ENCODE data around the gene CNPY1.

CNPY1 gene

DNA sequence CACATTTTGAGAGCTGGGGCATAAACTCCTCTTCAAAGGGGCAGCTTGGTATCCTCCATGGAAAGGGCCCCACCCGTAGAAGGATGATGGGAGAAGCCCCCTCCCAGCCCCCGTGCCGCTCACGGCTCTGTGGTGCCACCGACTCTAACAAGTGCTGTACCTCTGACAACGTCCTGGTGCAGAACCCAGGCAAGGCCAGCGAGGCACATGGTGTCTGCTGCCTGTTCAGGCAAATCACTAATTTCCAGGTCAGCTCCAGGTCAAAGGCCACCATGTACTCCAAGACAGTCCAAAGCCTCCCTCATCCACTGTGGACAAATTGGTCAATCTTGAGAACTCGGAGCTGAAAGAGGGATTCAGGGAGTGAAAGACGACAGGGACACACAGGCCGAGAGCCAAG lies 11.4 kb upstream of the CNPY1 start:
- TF ChIP-seq GATA3 (IDR thresholded peaks at IDR 0.05; ENCODE audit: low read depth, low read length) (no peak), GATA2 (IDR thresholded peaks at IDR 0.05; ENCODE audit: low read depth, low read length) (no peak)

DNA sequence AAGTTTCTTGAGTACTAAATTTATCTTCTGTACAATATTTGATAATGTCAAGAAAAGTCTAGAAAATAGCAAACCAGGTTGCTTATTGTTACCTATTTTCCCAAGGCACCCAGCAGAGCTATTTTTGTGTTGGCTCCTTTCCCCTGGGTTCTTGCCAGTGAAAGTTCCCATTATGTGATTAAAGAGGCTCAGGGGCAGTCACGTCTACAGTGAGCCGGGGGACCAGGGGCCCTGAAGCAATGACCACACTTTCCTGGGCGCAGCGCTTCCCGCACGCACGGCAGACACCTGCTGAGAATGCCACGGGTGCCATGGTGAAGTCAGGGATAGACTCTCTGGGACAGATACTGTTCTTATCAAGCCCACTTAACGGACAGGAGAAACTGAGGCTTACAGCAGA lies 10.4 kb upstream of the CNPY1 start:
- TF ChIP-seq GATA3 (IDR thresholded peaks at IDR 0.05; ENCODE audit: low read depth, low read length) (no peak), GATA2 (IDR thresholded peaks at IDR 0.05; ENCODE audit: low read depth, low read length) (no peak)

DNA sequence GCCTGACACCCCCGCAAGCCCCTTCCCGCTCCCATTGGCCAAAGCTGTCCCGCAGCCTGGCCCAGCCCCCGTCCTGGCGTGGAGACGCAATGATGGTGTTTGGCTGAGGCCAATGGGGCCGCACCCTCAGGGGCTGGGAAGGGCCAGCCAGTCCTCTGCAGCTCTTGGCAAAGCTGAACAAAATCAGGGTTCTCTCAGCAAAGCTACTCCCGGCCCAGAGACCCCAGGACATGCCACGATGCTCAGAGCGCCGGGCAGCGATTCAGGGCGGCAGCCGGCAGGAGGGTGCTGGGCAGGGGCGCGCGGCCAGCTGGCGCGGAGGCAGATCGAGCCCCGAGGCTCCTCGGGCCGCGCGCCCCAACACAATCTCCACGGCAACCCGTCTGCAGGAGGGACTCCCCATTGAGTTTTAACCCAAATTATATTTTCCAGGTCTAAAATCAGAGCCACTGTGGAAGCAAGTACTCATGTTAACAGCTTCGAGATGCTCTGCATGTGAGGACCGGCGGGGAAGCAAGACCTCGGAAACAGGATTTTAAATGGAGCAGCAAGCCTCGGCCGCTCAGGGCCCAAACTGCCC lies 8.8 kb upstream of the CNPY1 start:
- no peak for TF ChIP-seq GATA3 (IDR thresholded peaks at IDR 0.05; ENCODE audit: low read depth, low read length)
- no peak for TF ChIP-seq GATA2 (IDR thresholded peaks at IDR 0.05; ENCODE audit: low read depth, low read length)

DNA sequence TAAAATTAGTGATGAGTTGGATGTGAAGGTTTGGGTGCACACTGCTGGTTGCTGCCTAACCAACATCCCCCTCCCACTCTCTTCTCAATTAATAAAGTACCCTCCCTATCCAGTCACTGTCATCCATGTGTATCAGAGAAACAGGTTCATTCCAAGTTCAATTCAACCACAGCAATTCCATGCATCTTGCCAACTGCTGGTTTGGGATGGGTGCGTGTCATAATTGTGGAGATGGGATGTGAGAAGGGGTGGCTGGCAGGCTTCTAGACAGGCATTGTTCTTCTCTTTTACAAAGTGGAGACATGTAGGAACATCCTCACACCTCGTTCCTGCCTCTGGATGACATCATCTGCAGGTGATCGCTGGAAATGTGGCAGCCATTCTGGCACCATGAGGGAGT lies 7.5 kb upstream of the CNPY1 start:
- TF ChIP-seq GATA3 (IDR thresholded peaks at IDR 0.05; ENCODE audit: low read depth, low read length), result no peak
- no peak for TF ChIP-seq GATA2 (IDR thresholded peaks at IDR 0.05; ENCODE audit: low read depth, low read length)

DNA sequence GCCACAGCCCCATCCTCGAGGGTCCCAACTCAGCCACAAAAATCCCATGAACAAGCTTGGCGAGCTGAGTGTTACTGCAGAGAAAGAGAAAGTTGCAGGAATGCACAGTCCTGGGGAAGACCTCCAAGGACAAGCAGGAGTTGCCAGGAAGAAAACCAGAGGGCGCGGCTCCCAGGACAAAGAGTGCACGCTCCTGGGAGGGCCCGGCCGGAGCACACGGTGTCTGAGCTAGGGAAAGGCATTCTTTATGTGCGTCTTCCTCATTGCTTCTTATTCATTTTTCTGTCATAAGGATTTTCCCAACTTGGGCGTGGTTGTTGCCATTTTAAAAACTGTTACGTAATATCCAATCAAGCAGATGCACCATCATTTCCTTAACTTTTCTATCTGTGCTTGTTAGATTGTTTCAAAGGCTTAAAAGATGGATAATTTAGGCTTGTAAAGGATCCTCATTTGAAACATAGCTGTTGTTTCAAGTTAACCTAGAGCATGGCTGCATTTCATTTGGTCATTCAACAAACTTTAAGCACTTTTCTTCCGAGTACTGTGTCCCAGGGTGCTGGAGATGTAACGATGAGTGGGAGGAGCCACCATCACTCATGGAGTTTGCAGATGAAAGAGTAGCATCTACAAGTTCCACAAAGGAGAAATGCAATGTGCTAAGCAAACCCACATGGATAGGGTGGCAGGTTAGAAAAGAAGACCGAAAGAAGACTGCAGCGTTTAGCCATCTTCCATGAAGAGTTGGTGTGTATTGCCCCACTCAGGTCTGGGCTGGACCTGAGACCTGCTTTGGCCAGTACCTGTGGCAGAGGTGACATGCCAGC lies 5.6 kb upstream of the CNPY1 start:
- TF ChIP-seq GATA3 (IDR thresholded peaks at IDR 0.05; ENCODE audit: low read depth, low read length), result no peak
- no peak for TF ChIP-seq GATA2 (IDR thresholded peaks at IDR 0.05; ENCODE audit: low read depth, low read length)

DNA sequence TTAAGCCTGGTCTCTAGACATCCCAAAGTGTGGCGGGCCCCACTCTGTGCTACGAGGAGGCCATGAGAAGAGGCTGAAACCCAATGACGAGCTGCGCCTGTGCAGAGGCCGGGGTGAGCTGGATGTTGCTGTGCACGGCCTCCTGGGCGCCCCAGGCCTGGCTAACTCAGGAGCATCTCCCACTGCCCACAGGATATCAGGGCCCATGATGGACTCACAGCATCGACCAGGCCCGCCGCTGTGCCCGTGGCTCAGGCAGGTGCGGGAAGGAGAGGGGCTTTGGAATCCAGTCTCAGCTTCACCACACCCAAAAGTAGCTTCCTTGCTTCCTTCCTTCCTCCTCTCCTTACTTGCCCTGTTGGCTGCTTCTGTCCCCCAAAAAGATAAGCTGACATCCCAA lies 4.6 kb upstream of the CNPY1 start:
- TF ChIP-seq GATA3 (IDR thresholded peaks at IDR 0.05; ENCODE audit: low read depth, low read length) (no peak), GATA2 (IDR thresholded peaks at IDR 0.05; ENCODE audit: low read depth, low read length) (no peak)

DNA sequence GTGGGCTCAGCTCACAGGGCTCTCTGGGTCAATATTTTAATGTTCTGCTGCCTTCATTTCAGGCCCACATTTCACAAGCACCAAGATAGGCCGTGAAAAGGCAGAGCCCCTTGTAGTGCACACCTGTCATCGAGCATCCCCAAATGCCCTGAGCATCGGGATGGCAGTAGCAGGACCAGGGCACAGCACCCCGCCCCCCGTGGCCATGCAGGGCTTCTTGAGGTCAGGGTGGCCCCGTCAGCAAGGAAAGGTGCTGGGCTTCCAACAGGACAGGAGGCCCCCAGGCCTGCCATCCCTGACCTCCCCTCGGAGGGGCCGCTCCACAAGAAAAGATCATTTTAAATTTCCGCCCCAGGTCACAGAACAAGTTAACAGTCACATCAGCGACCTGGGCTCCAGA lies 2.9 kb upstream of the CNPY1 start:
- TF ChIP-seq GATA2 (IDR thresholded peaks at IDR 0.05; ENCODE audit: low read depth, low read length), result no peak
- no peak for TF ChIP-seq GATA3 (IDR thresholded peaks at IDR 0.05; ENCODE audit: low read depth, low read length)

DNA sequence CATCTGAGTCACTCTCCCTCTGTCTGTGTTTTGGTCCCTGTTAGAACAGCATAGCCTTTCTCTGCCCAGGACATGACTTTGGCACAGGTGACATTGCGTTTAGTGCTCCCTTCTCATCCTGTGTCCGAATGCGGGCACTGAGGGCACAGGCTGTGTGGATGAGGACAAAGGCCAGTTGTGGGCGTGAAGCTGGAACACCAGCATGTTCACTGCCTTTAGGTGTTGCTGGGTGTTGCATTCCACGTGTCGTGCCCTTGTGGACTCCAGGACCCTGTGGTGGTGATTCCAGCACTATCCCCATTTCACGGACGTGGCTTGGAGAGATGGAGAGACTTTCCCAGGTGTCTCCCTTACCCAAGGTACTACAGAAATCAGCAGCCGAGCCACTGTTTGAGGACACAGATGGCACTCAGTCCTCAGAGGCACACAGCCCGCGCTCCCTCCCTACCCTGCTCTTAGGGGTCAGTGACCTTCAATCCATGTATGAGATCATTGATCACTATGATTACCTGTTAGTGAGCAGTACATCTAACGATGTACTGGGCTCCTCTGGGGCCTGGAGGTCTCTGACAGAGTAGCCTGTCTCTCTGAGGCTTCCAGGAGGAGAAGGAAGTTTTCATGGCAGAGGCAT lies 917 bp upstream of the CNPY1 start:
- no peak for TF ChIP-seq GATA2 (IDR thresholded peaks at IDR 0.05; ENCODE audit: low read depth, low read length)

DNA sequence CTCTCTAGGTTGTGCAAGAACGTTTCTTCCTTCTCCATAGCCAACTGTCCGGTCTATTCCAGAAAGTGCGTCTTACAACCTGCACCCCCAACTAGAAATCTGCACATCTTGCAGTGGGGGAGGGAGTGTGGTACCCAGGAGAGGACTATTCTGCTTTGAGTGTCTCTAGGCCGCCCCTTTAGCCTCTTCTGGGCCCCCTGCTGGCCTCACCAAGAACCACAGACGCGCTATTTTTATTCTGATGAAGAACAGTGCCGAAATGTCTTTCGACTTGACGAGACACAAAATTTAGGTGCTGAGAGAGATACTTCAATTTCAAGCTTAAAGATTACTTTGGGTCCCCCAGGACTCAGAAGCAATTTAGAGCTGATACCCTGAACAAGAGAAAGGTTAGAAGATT lies 1.0 kb downstream of the CNPY1 start:
- TF ChIP-seq GATA3 (IDR thresholded peaks at IDR 0.05; ENCODE audit: low read depth, low read length) (no peak), GATA2 (IDR thresholded peaks at IDR 0.05; ENCODE audit: low read depth, low read length) (no peak)

DNA sequence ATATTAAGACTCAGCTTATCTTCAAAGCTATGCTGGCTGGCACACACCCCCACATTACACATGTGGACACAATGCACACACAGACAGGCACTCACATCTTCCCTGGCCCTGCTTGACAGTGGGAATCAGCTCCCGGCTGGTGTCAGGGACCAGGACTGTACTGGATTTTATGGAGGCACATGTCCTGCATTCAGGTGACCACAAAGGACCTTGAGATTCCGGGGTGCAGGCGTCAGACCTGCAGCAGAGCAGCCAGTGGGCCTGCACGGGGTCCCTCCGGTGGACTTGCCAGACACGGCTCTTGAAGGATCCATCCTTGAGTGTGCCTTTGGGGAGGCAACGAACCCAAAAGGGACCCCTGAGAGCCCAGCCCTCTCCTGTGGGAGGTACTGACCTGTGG lies 1.9 kb downstream of the CNPY1 start:
- TF ChIP-seq GATA2 (IDR thresholded peaks at IDR 0.05; ENCODE audit: low read depth, low read length) (no peak), GATA3 (IDR thresholded peaks at IDR 0.05; ENCODE audit: low read depth, low read length) (no peak)

DNA sequence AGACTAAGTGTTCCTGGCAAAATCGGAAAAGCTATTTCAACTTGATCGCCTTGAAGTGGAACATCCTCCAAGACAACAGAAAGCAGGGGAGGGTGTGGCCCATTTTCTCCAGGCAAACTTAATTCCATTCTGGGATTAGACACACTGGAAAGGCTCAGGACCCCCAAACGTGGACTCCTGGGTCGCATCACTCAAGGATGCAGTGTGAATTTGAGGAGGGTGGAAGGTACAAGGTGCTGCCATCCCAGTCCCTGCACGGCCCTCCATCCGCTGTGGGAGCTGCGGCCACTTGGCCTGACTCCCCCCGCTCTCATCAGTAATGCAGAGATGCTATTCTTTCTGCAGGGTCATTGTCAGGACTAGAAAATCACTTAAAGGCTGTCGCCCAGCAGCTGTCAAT lies 2.4 kb downstream of the CNPY1 start:
- TF ChIP-seq GATA2 (IDR thresholded peaks at IDR 0.05; ENCODE audit: low read depth, low read length) (no peak), GATA3 (IDR thresholded peaks at IDR 0.05; ENCODE audit: low read depth, low read length) (no peak)

DNA sequence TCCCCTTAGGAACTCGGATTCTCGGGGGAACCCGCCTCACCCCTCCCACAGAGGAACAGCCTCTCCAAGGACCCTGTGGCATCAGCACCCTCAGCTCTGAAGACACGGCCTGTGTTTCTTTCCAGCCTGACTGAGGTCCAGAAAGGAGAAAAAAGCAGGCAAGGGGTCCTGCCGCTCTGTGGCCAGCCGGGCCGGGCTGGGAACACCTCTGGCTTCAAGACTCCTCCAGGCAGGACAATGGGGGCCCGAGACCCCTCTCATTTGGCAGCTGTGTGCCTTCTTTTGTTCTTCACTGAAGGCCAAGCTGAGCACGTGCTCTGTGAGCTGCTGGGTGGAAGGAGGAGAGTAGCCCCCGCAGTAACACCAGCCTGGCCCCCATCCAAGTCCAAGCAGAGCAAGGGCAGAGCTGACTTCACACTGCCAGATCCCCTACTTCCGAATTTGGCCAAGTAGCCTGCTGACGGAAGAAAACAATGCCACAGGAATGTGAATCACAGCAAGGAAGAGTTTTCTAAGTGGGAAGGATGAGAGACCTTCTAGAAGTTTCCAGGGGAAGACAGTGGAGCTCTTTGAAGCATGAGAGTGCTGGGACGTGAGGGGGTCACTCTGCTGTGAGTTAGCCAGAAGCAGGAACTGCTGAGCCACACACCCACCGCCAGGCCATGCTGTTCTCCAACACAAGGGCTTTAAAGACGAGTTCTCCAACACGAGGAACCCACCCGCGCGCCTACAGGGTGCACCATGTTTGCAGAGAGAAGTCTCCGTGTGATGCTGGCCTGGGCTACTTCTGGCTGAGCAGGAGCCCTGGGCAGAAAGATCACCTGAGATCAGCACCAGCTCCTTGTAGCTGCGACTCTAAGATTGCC lies 3.1 kb downstream of the CNPY1 start:
- TF ChIP-seq GATA2 (IDR thresholded peaks at IDR 0.05; ENCODE audit: low read depth, low read length) (no peak), GATA3 (IDR thresholded peaks at IDR 0.05; ENCODE audit: low read depth, low read length) (no peak)

DNA sequence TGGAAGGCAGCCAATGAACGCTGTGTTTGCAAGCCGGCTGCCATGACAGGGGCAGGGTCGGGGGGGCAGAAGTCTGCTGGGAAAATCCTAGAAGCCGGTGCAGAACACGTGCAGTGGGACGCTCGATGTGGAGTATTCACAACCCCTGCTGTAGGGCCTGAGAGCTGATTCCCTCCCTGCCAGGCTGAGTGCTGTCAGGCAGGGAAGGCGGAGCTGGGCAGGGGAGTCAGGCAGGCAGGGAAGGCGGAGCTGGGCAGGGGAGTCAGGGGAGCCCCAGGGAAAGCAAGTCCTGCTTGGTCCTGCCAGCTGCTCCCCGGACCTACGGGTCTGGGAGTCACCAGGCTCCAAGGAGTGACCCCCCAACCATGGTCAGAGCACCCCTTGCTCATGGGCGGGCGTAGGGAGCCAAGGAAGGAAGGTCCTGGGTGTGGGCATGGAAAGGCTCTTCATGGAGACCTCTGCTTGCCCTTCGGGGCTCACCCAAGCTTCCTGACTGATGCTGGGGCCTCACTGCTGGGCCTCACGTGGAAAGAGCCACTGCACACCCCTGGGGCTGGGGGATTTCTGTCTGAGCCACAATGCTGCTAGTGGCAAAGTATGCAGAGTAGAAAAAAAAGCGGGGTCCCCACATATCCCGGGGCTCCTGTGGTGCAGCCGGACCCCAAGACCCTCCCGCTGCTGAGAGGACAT lies 4.2 kb downstream of the CNPY1 start:
- TF ChIP-seq GATA2 (IDR thresholded peaks at IDR 0.05; ENCODE audit: low read depth, low read length) (no peak), GATA3 (IDR thresholded peaks at IDR 0.05; ENCODE audit: low read depth, low read length) (no peak)

DNA sequence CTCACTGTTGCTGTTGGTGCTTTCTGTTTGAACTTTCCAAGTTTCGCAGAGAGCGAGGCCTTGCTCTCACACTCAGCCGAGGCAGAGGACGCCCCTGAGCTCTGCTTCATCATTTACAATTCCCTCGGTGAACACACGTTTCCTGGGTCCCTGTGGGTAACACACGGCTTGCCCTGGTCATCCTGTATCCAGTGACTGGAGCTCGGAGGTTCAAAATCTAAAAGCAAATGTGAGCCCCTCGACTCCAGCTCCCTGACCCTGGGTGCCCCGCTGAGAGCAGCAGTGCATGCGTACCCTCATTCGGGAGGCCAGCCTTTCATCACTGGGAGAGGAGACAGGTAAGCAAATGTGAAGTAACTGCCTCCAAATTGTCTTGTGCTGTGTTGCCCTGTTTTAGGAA lies 5.8 kb downstream of the CNPY1 start:
- TF ChIP-seq GATA3 (IDR thresholded peaks at IDR 0.05; ENCODE audit: low read depth, low read length) (no peak), GATA2 (IDR thresholded peaks at IDR 0.05; ENCODE audit: low read depth, low read length) (no peak)
